Caco-2 (cell line): ENCODE results near the gene PTPRB. TPM values are rescaled to one million over a fixed set of nuclear protein-coding genes. Genes with fewer than 3 reads are reported as not detected.

Experiments
- BruUV-seq: library from RNA; stranded (reverse); fragments of 400-500 nt; replicated peaks from 2 replicates; lab custom pipeline; 2021; lab: Mats Ljungman, UMichigan
- CTCF ChIA-PET: fragments of 300-600 bp; sonication (Branson Sonifier 250); formaldehyde crosslinking; loops from one replicate; lab custom pipeline; 2022; ENCODE audit warnings: antibody characterized with exemption; lab: Charles Lee
- POLR2A ChIA-PET: fragments of 300-600 bp; sonication (Branson Sonifier 250); formaldehyde crosslinking; loops from one replicate; lab custom pipeline; 2022; ENCODE audit warnings: antibody characterized with exemption; lab: Charles Lee
- DNase-seq, 2 experiments: peaks; one replicate each; pipeline versions ENCODE4 v3.0.0 to v3.0.0-alpha.2; 2020 to 2022
- H3K27me3 ChIP-seq: replicated peaks from 2 replicates; pipeline ENCODE4 v1.6.0; 2011; ENCODE audit warnings: low read length; ENCODE audit not compliant: control insufficient read depth, insufficient read depth
- H3K36me3 ChIP-seq: 2 replicates; pipeline ENCODE4 v1.5.1; 2011; ENCODE audit warnings: low read length; ENCODE audit not compliant: control insufficient read depth, insufficient read depth
- H3K4me1 ChIP-seq: fragments of 250-450 bp; sonication (Bioruptor Pico); 2 replicates; pipeline ENCODE4 v1.5.1; 2020; ENCODE audit warnings: mild to moderate bottlenecking
- H3K4me3 ChIP-seq: 2 replicates; pipeline ENCODE4 v1.5.1; 2011; ENCODE audit warnings: low read depth, mild to moderate bottlenecking, control low read depth, low read length
- H3K9me3 ChIP-seq: fragments of 250-450 bp; sonication (Bioruptor Pico); 2 replicates; pipeline ENCODE4 v1.5.1; 2020; ENCODE audit warnings: mild to moderate bottlenecking, moderate library complexity
- H3K27ac Mint-ChIP-seq: one replicate; pipeline ENCODE4 v1.8.0; 2022; ENCODE audit warnings: mixed read lengths; ENCODE audit not compliant: unreplicated experiment
- H3K27me3 Mint-ChIP-seq: one replicate; pipeline ENCODE4 v1.8.0; 2022; ENCODE audit warnings: mixed read lengths; ENCODE audit not compliant: insufficient read depth, unreplicated experiment
- H3K36me3 Mint-ChIP-seq: one replicate; pipeline ENCODE4 v1.8.0; 2022; ENCODE audit warnings: mild to moderate bottlenecking, mixed read lengths; ENCODE audit not compliant: insufficient read depth, unreplicated experiment
- H3K4me1 Mint-ChIP-seq: one replicate; pipeline ENCODE4 v1.8.0; 2022; ENCODE audit warnings: low read depth, mixed read lengths; ENCODE audit not compliant: unreplicated experiment
- H3K4me3 Mint-ChIP-seq: one replicate; pipeline ENCODE4 v1.8.0; 2022; ENCODE audit warnings: mild to moderate bottlenecking, moderate library complexity, mixed read lengths; ENCODE audit not compliant: unreplicated experiment
- H3K9me3 Mint-ChIP-seq: one replicate; pipeline ENCODE4 v1.8.0; 2022; ENCODE audit warnings: mixed read lengths; ENCODE audit not compliant: unreplicated experiment
- intact Hi-C: fragments of 100-400 bp; cut with micrococcal nuclease; formaldehyde crosslinking; loops from one replicate; pipeline ENCODE4 v1.10.0; 2022; ENCODE audit not compliant: unreplicated experiment
- total RNA-seq: library from RNA; stranded (reverse); gene quantifications from 2 replicates; pipeline ENCODE4 v1.2.3, GENCODE V29; 2022
- TF ChIP-seq, protein P1 (sequence below), 2 experiments: fragments of 200-600 bp in 1 of 2; IDR thresholded peaks; 1 replicate in 1 of 2; 2 replicates in 1 of 2; pipeline versions ENCODE4 v1.5.1 to v1.8.0; 2011 to 2022; ENCODE audit warnings: antibody characterized with exemption in 1 of 2, control low read depth in 1 of 2, inconsistent platforms in 1 of 2, low read depth in 1 of 2, low read length in 1 of 2, mild to moderate bottlenecking in 1 of 2, moderate library complexity in 1 of 2; ENCODE audit not compliant: insufficient read depth in 1 of 2, severe bottlenecking in 1 of 2, unreplicated experiment in 1 of 2

The PTPRB gene
- total RNA-seq, 1 experiment from 2014 or later: 0.73 TPM

DNA sequence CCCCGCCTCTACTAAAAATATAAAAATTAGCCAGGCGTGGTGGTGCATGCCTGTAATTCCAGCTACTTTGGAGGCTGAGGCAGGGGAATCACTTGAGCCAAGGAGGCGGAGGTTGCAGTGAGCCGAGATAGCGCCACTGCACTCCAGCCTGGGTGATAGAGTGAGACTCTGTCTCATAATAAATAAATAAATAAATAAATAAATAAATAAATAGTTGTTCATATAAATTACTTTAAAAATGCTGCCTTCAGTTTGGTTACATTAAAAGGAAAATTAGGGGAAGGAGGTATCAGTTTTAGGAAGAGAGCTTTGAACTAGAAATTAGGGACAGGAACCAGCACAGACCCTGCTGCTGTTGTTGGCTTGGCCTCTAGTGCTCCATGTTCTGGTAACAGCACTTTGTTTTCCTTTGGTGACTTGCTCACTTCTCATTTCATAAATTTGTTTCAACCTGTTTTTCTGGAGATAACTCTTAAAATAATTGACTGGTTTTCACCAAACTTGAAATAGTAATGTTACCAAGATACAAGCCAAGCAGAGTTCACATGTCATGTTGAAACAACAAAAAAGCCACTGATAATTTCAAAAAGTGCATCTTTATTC is 22.9 kb upstream of the PTPRB start:
- H3K36me3 Mint-ChIP-seq: no peaks in the 10 kb centered on the region
- ChIA-PET CTCF (no interaction called here), POLR2A (no interaction called here)
- H3K4me1 Mint-ChIP-seq: no peaks in the 10 kb centered on the region
- H3K4me3 Mint-ChIP-seq: no peak overlapping the region
- H3K27me3 Mint-ChIP-seq: no peaks in the 10 kb centered on the region
- DNase-seq: no peak
- TF ChIP-seq, protein P1, sequence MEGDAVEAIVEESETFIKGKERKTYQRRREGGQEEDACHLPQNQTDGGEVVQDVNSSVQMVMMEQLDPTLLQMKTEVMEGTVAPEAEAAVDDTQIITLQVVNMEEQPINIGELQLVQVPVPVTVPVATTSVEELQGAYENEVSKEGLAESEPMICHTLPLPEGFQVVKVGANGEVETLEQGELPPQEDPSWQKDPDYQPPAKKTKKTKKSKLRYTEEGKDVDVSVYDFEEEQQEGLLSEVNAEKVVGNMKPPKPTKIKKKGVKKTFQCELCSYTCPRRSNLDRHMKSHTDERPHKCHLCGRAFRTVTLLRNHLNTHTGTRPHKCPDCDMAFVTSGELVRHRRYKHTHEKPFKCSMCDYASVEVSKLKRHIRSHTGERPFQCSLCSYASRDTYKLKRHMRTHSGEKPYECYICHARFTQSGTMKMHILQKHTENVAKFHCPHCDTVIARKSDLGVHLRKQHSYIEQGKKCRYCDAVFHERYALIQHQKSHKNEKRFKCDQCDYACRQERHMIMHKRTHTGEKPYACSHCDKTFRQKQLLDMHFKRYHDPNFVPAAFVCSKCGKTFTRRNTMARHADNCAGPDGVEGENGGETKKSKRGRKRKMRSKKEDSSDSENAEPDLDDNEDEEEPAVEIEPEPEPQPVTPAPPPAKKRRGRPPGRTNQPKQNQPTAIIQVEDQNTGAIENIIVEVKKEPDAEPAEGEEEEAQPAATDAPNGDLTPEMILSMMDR (IDR thresholded peaks at IDR 0.05; ENCODE audit: insufficient read depth in 1 of 2, low read depth in 1 of 2, low read length in 1 of 2, severe bottlenecking in 1 of 2, unreplicated experiment in 1 of 2): no peak
- no peaks in the 10 kb centered on the region for H3K36me3 ChIP-seq
- no peak overlapping the region for H3K4me3 ChIP-seq
- intact Hi-C loops: no loop called here
- no peaks in the 10 kb centered on the region for H3K27me3 ChIP-seq
- H3K9me3 Mint-ChIP-seq: no peaks in the 10 kb centered on the region
- BruUV-seq: no TSS peak
- H3K4me1 ChIP-seq: no peaks in the 10 kb centered on the region
- no peak overlapping the region for H3K27ac Mint-ChIP-seq
- H3K9me3 ChIP-seq: no peaks in the 10 kb centered on the region

DNA sequence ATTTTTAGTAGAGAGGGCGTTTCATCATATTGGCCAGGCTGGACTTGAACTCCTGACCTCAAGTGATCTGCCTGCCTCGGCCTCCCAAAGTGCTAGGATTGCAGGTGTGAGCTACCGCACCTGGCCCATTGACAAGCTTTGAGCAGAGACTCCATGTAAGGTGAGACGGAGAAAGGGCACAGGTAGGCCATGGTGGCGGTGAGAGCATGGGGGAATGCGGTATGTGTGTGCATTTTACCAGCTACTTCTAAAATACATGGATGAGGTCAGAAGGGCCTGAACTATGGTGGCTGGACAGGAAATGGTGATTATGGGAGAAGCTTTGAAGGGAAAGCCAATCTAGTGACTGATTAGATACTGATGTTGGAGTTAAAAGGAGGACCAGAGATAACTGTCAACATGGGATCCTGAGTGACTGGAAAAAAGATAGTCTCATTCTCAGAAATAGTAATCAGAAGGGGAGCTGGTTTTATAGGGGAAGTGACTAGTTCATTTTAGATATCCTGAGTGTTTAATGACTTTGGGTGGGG is 21.9 kb upstream of the PTPRB start:
- TF ChIP-seq, protein P1 (IDR thresholded peaks at IDR 0.05; ENCODE audit: insufficient read depth in 1 of 2, low read depth in 1 of 2, low read length in 1 of 2, severe bottlenecking in 1 of 2, unreplicated experiment in 1 of 2): no peak
- no peak overlapping the region for H3K4me3 ChIP-seq
- ChIA-PET POLR2A (no interaction called here), CTCF (no interaction called here)
- H3K9me3 Mint-ChIP-seq: no peaks in the 10 kb centered on the region
- no peaks in the 10 kb centered on the region for H3K36me3 ChIP-seq
- H3K27ac Mint-ChIP-seq: no peak overlapping the region
- no peak for DNase-seq
- no peak overlapping the region for H3K4me3 Mint-ChIP-seq
- H3K4me1 ChIP-seq: no peaks in the 10 kb centered on the region
- BruUV-seq: no TSS peak
- H3K27me3 ChIP-seq: no peaks in the 10 kb centered on the region
- no peaks in the 10 kb centered on the region for H3K27me3 Mint-ChIP-seq
- H3K36me3 Mint-ChIP-seq: no peaks in the 10 kb centered on the region
- H3K4me1 Mint-ChIP-seq: no peaks in the 10 kb centered on the region
- intact Hi-C loops: no loop called here
- H3K9me3 ChIP-seq: no peaks in the 10 kb centered on the region

DNA sequence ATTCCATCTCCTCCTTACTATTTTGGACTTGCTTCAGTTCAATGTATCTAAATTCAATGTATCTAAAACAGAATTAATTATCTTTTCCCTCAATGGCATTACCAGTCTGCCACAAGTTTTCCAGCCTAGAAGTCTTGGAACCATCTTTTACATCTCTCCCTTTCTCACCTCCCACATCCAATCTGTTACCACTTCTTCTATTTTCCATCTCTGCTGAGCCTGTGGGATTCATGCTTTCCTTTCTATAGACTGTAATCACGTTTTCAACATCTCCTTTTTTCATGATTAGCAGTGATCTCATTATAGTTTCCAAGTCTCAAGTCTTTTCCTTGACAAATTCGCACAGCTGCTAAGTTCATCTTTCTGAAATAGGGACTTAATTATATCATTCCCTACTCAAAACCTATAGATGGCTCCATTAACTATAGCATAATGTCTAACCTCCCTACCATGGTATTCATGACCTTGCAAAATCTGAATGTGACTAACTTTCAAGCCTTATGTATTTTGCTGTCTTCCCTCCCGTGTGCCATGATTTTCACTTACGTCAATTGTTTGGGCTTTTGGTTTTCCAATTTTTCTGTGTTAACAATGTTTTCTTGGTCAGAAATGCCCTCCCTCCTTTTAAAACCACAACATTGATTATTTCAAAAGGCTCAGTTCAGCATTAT is 20.5 kb upstream of the PTPRB start:
- no peaks in the 10 kb centered on the region for H3K27me3 Mint-ChIP-seq
- TF ChIP-seq, protein P1 (IDR thresholded peaks at IDR 0.05; ENCODE audit: insufficient read depth in 1 of 2, low read depth in 1 of 2, low read length in 1 of 2, severe bottlenecking in 1 of 2, unreplicated experiment in 1 of 2): no peak

More for the DNA sequence above, 20.5 kb upstream of the PTPRB start:
- ChIA-PET POLR2A (no interaction called here), CTCF (no interaction called here)
- H3K36me3 ChIP-seq: no peaks in the 10 kb centered on the region
- H3K27me3 ChIP-seq: no peaks in the 10 kb centered on the region; the same call in 1 of the 2 replicates
- no peaks in the 10 kb centered on the region for H3K4me1 ChIP-seq
- no peak overlapping the region for H3K4me3 Mint-ChIP-seq
- H3K4me3 ChIP-seq: no peak overlapping the region
- H3K9me3 ChIP-seq: no peaks in the 10 kb centered on the region
- no TSS peak for BruUV-seq
- no peak for DNase-seq
- H3K9me3 Mint-ChIP-seq: no peaks in the 10 kb centered on the region
- intact Hi-C loops: no loop called here
- H3K27ac Mint-ChIP-seq: no peak overlapping the region
- no peaks in the 10 kb centered on the region for H3K4me1 Mint-ChIP-seq
- H3K36me3 Mint-ChIP-seq: no peaks in the 10 kb centered on the region
